H1 (cell line): ENCODE data around the gene TSPAN6. TPM values are rescaled to one million over a fixed set of nuclear protein-coding genes. Genes with fewer than 3 reads are reported as not detected.

Experiments
- CTCF ChIA-PET: fragments of 300-600 bp; sonication (Branson Sonifier 250); formaldehyde crosslinking; loops from one replicate; lab custom pipeline; 2021; ENCODE audit not compliant: partially characterized antibody; lab: Charles Lee
- POLR2A ChIA-PET: fragments of 300-600 bp; sonication (Branson Sonifier 250); formaldehyde crosslinking; loops from one replicate; lab custom pipeline; 2021; ENCODE audit warnings: inconsistent platforms; ENCODE audit not compliant: partially characterized antibody; lab: Charles Lee
- DNase-seq, 2 experiments: peaks; one replicate each; pipeline versions ENCODE4 v3.0.0 to v3.0.0-alpha.2; 2010 to 2022; ENCODE audit warnings: low spot score in 2 of 2, low read depth in 1 of 2, mixed read lengths in 1 of 2
- FAIRE-seq: peaks from 2 replicates; lab custom pipeline; 2011; peaks lifted over from hg19 to GRCh38; lab: Jason Lieb, UNC
- H2AFZ ChIP-seq: 2 replicates; pipeline ENCODE4 v1.8.1; 2012; ENCODE audit warnings: low read length, inconsistent platforms
- H2AK5ac ChIP-seq: 2 replicates; pipeline ENCODE4 v1.6.1; 2013; ENCODE audit warnings: low read depth, low read length
- H2BK120ac ChIP-seq: replicated peaks from 2 replicates; pipeline ENCODE3; 2013; ENCODE audit warnings: low read depth, low read length, inconsistent platforms
- H2BK12ac ChIP-seq: 2 replicates; pipeline ENCODE4 v1.6.1; 2013; ENCODE audit warnings: low read depth, low read length
- H2BK15ac ChIP-seq: 2 replicates; pipeline ENCODE4 v1.6.1; 2013; ENCODE audit warnings: low read length
- H2BK20ac ChIP-seq: 2 replicates; pipeline ENCODE4 v1.6.1; 2013; ENCODE audit warnings: low read length
- H2BK5ac ChIP-seq: 2 replicates; pipeline ENCODE4 v1.6.1; 2013; ENCODE audit warnings: low read depth, low read length
- H3K14ac ChIP-seq: 2 replicates; pipeline ENCODE4 v1.6.1; 2013; ENCODE audit warnings: inconsistent platforms; ENCODE audit not compliant: insufficient read length
- H3K18ac ChIP-seq: 2 replicates; pipeline ENCODE4 v1.6.1; 2013; ENCODE audit warnings: low read length; ENCODE audit errors: extremely low read depth
- H3K23ac ChIP-seq: 2 replicates; pipeline ENCODE4 v1.6.1; 2013; ENCODE audit warnings: inconsistent platforms; ENCODE audit not compliant: insufficient read length
- H3K23me2 ChIP-seq: 2 replicates; pipeline ENCODE4 v1.6.1; 2013; ENCODE audit warnings: low read depth, low read length
- H3K27ac ChIP-seq: 2 replicates; pipeline ENCODE4 v1.6.1; 2011; ENCODE audit warnings: low read depth, low read length, inconsistent platforms
- H3K27me3 ChIP-seq, 4 experiments: replicated peaks in 1 of 4; 1 replicate in 1 of 4; 2 replicates in 3 of 4; pipeline versions ENCODE4 v1.6.1 to v1.8.1; 2011 to 2013; ENCODE audit warnings: low read length in 3 of 4, mild to moderate bottlenecking in 3 of 4, inconsistent platforms in 2 of 4, mixed read lengths in 2 of 4, moderate library complexity in 1 of 4; ENCODE audit not compliant: control insufficient read depth in 3 of 4, insufficient read depth in 3 of 4; ENCODE audit errors: extremely low read depth in 1 of 4
- H3K36me3 ChIP-seq, 4 experiments: 2 replicates each; pipeline versions ENCODE4 v1.6.1 to v1.8.1; 2011 to 2013; ENCODE audit warnings: mild to moderate bottlenecking in 4 of 4, low read length in 3 of 4, moderate library complexity in 2 of 4, control low read depth in 1 of 4, inconsistent platforms in 1 of 4; ENCODE audit not compliant: insufficient read depth in 4 of 4, control insufficient read depth in 2 of 4
- H3K4ac ChIP-seq: replicated peaks from 2 replicates; pipeline ENCODE3; 2013; ENCODE audit warnings: low read length, low read depth, mixed read lengths, inconsistent platforms; ENCODE audit not compliant: insufficient read length
- H3K4me1 ChIP-seq, 4 experiments: replicated peaks in 1 of 4; 1 replicate in 1 of 4; 2 replicates in 3 of 4; pipeline versions ENCODE4 v1.6.1 to v1.8.1; 2011 to 2013; ENCODE audit warnings: low read length in 3 of 4, inconsistent platforms in 2 of 4, mixed read lengths in 1 of 4; ENCODE audit not compliant: insufficient read depth in 4 of 4, control insufficient read depth in 3 of 4
- H3K4me2 ChIP-seq, 2 experiments: 2 replicates each; pipeline versions ENCODE4 v1.6.1 to v1.8.1; 2011 to 2013; ENCODE audit warnings: low read depth in 2 of 2, low read length in 2 of 2, control low read depth in 1 of 2, inconsistent platforms in 1 of 2, mild to moderate bottlenecking in 1 of 2; ENCODE audit not compliant: insufficient read depth in 1 of 2
- H3K4me3 ChIP-seq, 4 experiments: fragments of 200-600, 300-600 bp in 1 of 4; sonication (generic), shearing (Covaris generic), sonication (Bioruptor Twin) in 1 of 4; 2 replicates each; pipeline versions ENCODE4 v1.5.1 to v1.8.1; 2011 to 2016; ENCODE audit warnings: low read length in 4 of 4, low read depth in 3 of 4, control low read depth in 2 of 4, inconsistent platforms in 2 of 4, mild to moderate bottlenecking in 2 of 4, mixed read lengths in 1 of 4, moderate library complexity in 1 of 4; ENCODE audit not compliant: insufficient read depth in 2 of 4; ENCODE audit errors: extremely low read depth in 1 of 4
- H3K56ac ChIP-seq: replicated peaks from 2 replicates; pipeline ENCODE3; 2013; ENCODE audit warnings: low read depth, mild to moderate bottlenecking, mixed read lengths, low read length, inconsistent platforms; ENCODE audit not compliant: insufficient read length
- H3K79me1 ChIP-seq: 2 replicates; pipeline ENCODE4 v1.6.1; 2013; ENCODE audit warnings: low read depth, low read length, control low read depth
- H3K79me2 ChIP-seq, 2 experiments: 2 replicates each; pipeline versions ENCODE4 v1.6.1 to v1.8.1; 2012 to 2013; ENCODE audit warnings: low read length in 2 of 2, mild to moderate bottlenecking in 2 of 2, inconsistent platforms in 1 of 2; ENCODE audit not compliant: insufficient read depth in 2 of 2, control insufficient read depth in 1 of 2
- H3K9ac ChIP-seq, 4 experiments: replicated peaks in 1 of 4; 1 replicate in 1 of 4; 2 replicates in 3 of 4; pipeline versions ENCODE4 v1.6.1 to v1.8.1; 2011 to 2013; ENCODE audit warnings: low read depth in 3 of 4, low read length in 3 of 4, control low read depth in 2 of 4, mild to moderate bottlenecking in 2 of 4, moderate library complexity in 2 of 4, inconsistent platforms in 1 of 4; ENCODE audit errors: extremely low read depth in 1 of 4
- H3K9me3 ChIP-seq, 2 experiments: 2 replicates each; pipeline versions ENCODE4 v1.6.1 to v1.8.1; 2012 to 2013; ENCODE audit warnings: mild to moderate bottlenecking in 2 of 2, moderate library complexity in 2 of 2, control low read depth in 1 of 2, inconsistent platforms in 1 of 2, low read depth in 1 of 2, low read length in 1 of 2, mixed read lengths in 1 of 2; ENCODE audit not compliant: insufficient read depth in 2 of 2
- H4K20me1 ChIP-seq, 2 experiments: replicated peaks in 1 of 2; 2 replicates each; pipeline versions ENCODE3 to v1.8.1; 2011 to 2013; ENCODE audit warnings: inconsistent platforms in 2 of 2, low read length in 2 of 2, mild to moderate bottlenecking in 1 of 2; ENCODE audit not compliant: insufficient read depth in 2 of 2, control insufficient read depth in 1 of 2
- H4K5ac ChIP-seq: 2 replicates; pipeline ENCODE4 v1.6.1; 2013; ENCODE audit warnings: low read length, low read depth, mixed read lengths, inconsistent platforms; ENCODE audit not compliant: insufficient read length
- H4K8ac ChIP-seq: 2 replicates; pipeline ENCODE4 v1.8.0; 2013; ENCODE audit warnings: mild to moderate bottlenecking, moderate library complexity, low read length, inconsistent platforms; ENCODE audit not compliant: insufficient read depth; ENCODE audit errors: extremely low read depth
- H4K91ac ChIP-seq: replicated peaks from 2 replicates; pipeline ENCODE3; 2013; ENCODE audit warnings: low read length, mixed read lengths, inconsistent platforms; ENCODE audit not compliant: insufficient read length
- ASH2L ChIP-seq: fragments of 200-600, 300-600 bp; sonication (generic); IDR thresholded peaks from one replicate; pipeline ENCODE4 v1.7.1; 2017; ENCODE audit warnings: low read length
- ATF2 ChIP-seq: IDR thresholded peaks from 2 replicates; pipeline ENCODE4 v1.6.1; 2012; ENCODE audit warnings: low read length, inconsistent platforms
- BRCA1 ChIP-seq: IDR thresholded peaks from 2 replicates; pipeline ENCODE4 v1.6.1; 2012; ENCODE audit warnings: low read depth, low read length, improper control_type of control experiment
- CHD1 ChIP-seq: IDR thresholded peaks from 2 replicates; pipeline ENCODE4 v1.6.1; 2012; ENCODE audit warnings: low read depth, low read length, improper control_type of control experiment
- CTBP2 ChIP-seq: IDR thresholded peaks from 2 replicates; pipeline ENCODE4 v1.7.0; 2011; ENCODE audit warnings: borderline replicate concordance, mild to moderate bottlenecking, moderate library complexity, mixed read lengths, low read length; ENCODE audit not compliant: insufficient read depth, insufficient read length
- EGR1 ChIP-seq: IDR thresholded peaks from 2 replicates; pipeline ENCODE4 v1.6.1; 2011; ENCODE audit warnings: low read depth, low read length, borderline replicate concordance
- KDM1A ChIP-seq: fragments of 200-600, 300-600 bp; sonication (generic); IDR thresholded peaks from 2 replicates; pipeline ENCODE4 v1.7.1; 2016; ENCODE audit warnings: mild to moderate bottlenecking, low read length, borderline replicate concordance
- KDM5A ChIP-seq: fragments of 200-600 bp; IDR thresholded peaks from 2 replicates; pipeline ENCODE4 v1.7.1; 2012; ENCODE audit warnings: mild to moderate bottlenecking, low read length, inconsistent platforms, mixed read lengths
- POLR2AphosphoS5 ChIP-seq: IDR thresholded peaks from 2 replicates; pipeline ENCODE4 v1.6.1; 2011; ENCODE audit warnings: low read depth, low read length
- RAD21 ChIP-seq, 2 experiments: IDR thresholded peaks in 1 of 2; conservative IDR thresholded peaks in 1 of 2; 2 replicates each; pipeline ENCODE4 v1.6.1; 2011; ENCODE audit warnings: low read depth in 2 of 2, low read length in 2 of 2, improper control_type of control experiment in 1 of 2, inconsistent platforms in 1 of 2, mild to moderate bottlenecking in 1 of 2, moderate library complexity in 1 of 2
- RBBP5 ChIP-seq: IDR thresholded peaks from 2 replicates; pipeline ENCODE4 v1.7.1; 2012; ENCODE audit warnings: low read depth, mild to moderate bottlenecking, inconsistent platforms, low read length, moderate library complexity, borderline replicate concordance
- RFX5 ChIP-seq: IDR thresholded peaks from 2 replicates; pipeline ENCODE4 v1.6.1; 2011; ENCODE audit warnings: low read depth, low read length, improper control_type of control experiment, borderline replicate concordance
- SP4 ChIP-seq: IDR thresholded peaks from 2 replicates; pipeline ENCODE4 v1.6.1; 2012; ENCODE audit warnings: low read length, inconsistent platforms
- TCF12 ChIP-seq: IDR thresholded peaks from 2 replicates; pipeline ENCODE4 v1.6.1; 2011; ENCODE audit warnings: low read depth, mild to moderate bottlenecking, low read length
- polyA plus RNA-seq, 7 experiments: library from polyadenylated mRNA; depleted of rRNA in 3 of 7; stranded (reverse) in 5 of 7; unstranded in 2 of 7; fragments of >200 nt in 5 of 7; fragments of 200-250 nt in 2 of 7; gene quantifications; 1 replicate in 5 of 7; 2 replicates in 1 of 7; 4 replicates in 1 of 7; pipeline versions ENCODE4 v1.2.1 to v1.2.3, GENCODE V29; 2011 to 2013; ENCODE audit warnings: missing spikeins in 2 of 7, mixed read lengths in 2 of 7
- total RNA-seq: library from RNA; stranded (reverse); fragmentation: NEBNext Ultra II Directional; extraction: Animal tissue kit (Norgen Biotek cat#: 25700); gene quantifications from 2 replicates; pipeline ENCODE4 v1.2.1, GENCODE V29; 2021

The TSPAN6 gene
- total and polyA plus RNA-seq, 2 of the 8 experiments (the other 6 are each of a cell fraction or from before 2014, with no cell fraction given): 58.1 to 67.7 TPM

DNA sequence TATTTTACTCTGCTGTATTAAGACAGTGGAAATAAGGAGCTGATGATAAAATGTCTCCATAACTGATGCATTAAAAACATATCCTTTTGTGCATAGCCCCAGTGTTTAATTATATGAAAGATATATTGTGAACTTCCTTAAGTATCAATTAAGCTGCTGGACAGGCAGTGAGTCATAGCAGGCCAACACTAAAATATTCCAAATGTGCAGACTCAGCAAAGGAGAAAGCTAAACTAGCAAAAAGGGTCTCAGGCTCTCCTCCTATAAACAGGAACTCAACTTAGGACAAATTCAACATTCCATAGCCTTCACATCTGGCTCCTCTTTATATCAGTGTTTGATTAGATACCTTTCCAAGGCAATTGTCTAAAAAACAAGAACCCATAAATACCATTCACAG, 36.3 kb downstream of the TSPAN6 start:
- Histone ChIP-seq H4K91ac (no peak overlapping the region), H3K9ac (no peak overlapping the region), H3K4me1 (peaks cover 0 to 9% (median 0%) of the 10 kb centered on the region in 4 experiments; a peak in 2 of 7 replicates), H3K9me3 (no peaks in the 10 kb centered on the region), H3K4me3 (no peak overlapping the region), H2BK15ac (no peak overlapping the region), H2BK20ac (no peak overlapping the region), H3K79me1 (no peaks in the 10 kb centered on the region), H3K18ac (no peak overlapping the region; the same call in 1 of the 2 replicates), H4K20me1 (no peaks in the 10 kb centered on the region), H3K27me3 (no peaks in the 10 kb centered on the region), H2AFZ (no peak overlapping the region), H4K5ac (no peak overlapping the region), H2AK5ac (no peak overlapping the region), H3K23ac (no peak overlapping the region), H3K4me2 (no peak overlapping the region), H2BK120ac (no peak overlapping the region), H3K56ac (no peak overlapping the region), H3K36me3 (no peaks in the 10 kb centered on the region), H4K8ac (no peak overlapping the region), H3K23me2 (no peaks in the 10 kb centered on the region), H2BK12ac (no peak overlapping the region), H2BK5ac (no peak overlapping the region), H3K79me2 (no peaks in the 10 kb centered on the region), H3K27ac (no peak overlapping the region), H3K4ac (no peak overlapping the region), H3K14ac (no peak overlapping the region)
- FAIRE-seq (no peak), DNase-seq (no peak)
- POLR2A ChIA-PET: interaction anchor here (1.4 kb wide), 1 partner anchor 36 kb away, joined by 5 read pairs; the partner anchor contains the start of gene TSPAN6
- CTCF ChIA-PET: interaction anchor here (1.0 kb wide), 1 partner anchor 14 kb away, joined by 4 read pairs; no protein-coding TSS in a partner anchor
- TF ChIP-seq EGR1 (no peak), RFX5 (no peak), CHD1 (no peak), KDM1A (no peak), CTBP2 (no peak), POLR2AphosphoS5 (no peak), RBBP5 (no peak), ASH2L (no peak), RAD21 (IDR thresholded peaks at IDR 0.05 in 1 of 2, conservative IDR thresholded peaks at IDR 0.05 in 1 of 2; ENCODE audit: low read depth in 2 of 2, low read length in 2 of 2) (no peak), KDM5A (no peak), TCF12 (no peak), SP4 (no peak), ATF2 (no peak), BRCA1 (no peak)
